ENCODE measurements around the gene RRP36. TPM values are rescaled to one million over a fixed set of nuclear protein-coding genes. Genes with fewer than 3 reads are reported as not detected.

Gene RRP36
- total and polyA plus RNA-seq, 9 of the 15 experiments (the other 6 are each of a cell fraction or from before 2014, with no cell fraction given), result 27.6 to 150 (median 114) TPM

- TF ChIP-seq ZNF280B (CRISPR knock-in tag; IDR thresholded peaks at IDR 0.05), result no peak
- TF ChIP-seq RBM25 (IDR thresholded peaks at IDR 0.05; ENCODE audit: low read depth, low read length, severe bottlenecking), result peak; percentile 58
- peak; percentile 37 to 42; a peak in 2 of 4 replicates for TF ChIP-seq KDM1A (IDR thresholded peaks at IDR 0.05)
- TF ChIP-seq ZNF830 (CRISPR knock-in tag; IDR thresholded peaks at IDR 0.05), result no peak
- TF ChIP-seq STAT5A (IDR thresholded peaks at IDR 0.05; ENCODE audit: borderline replicate concordance, low read length), result no peak
- peak; percentile 87 for TF ChIP-seq BCOR (IDR thresholded peaks at IDR 0.05)
Observed at GRCh38 chr6:43001843-43002242, 19.6 kb upstream of the RRP36 start (continued).

- CTCF ChIA-PET (ENCODE audit: low intra/inter-chr PET ratio), result no interaction called here
- H3K36me3 ChIP-seq (ENCODE audit: control insufficient read depth, insufficient read depth, low read length), result peaks cover 50% of the 10 kb centered on the region
- no peak for TF ChIP-seq ZBTB11 (CRISPR knock-in tag; IDR thresholded peaks at IDR 0.05)
- no peak for TF ChIP-seq CGGBP1 (CRISPR knock-in tag; IDR thresholded peaks at IDR 0.05)
- no peak for TF ChIP-seq NELFE (IDR thresholded peaks at IDR 0.05; ENCODE audit: insufficient read depth, insufficient read length)
- TF ChIP-seq CUX1 (CRISPR knock-in tag; IDR thresholded peaks at IDR 0.05), result no peak
- no peak for TF ChIP-seq DNMT1 (IDR thresholded peaks at IDR 0.05)
Observed at GRCh38 chr6:43005844-43006243, 15.6 kb upstream of the RRP36 start.

More at GRCh38 chr6:43005844-43006243, 15.6 kb upstream of the RRP36 start:
- intact Hi-C loops (cut with micrococcal nuclease), result no loop called here
- 85% methylated on average over 5 of the region's 5 CpGs for WGBS (ENCODE audit: insufficient coverage, low coverage, missing lambda C conversion rate)
- H3K9ac ChIP-seq (ENCODE audit: insufficient read depth in 1 of 2, low read depth in 2 of 2, low read length in 2 of 2), result no peak overlapping the region
- H2AFZ ChIP-seq (ENCODE audit: low read depth, low read length), result no peak overlapping the region
- H3K9me1 ChIP-seq (ENCODE audit: control insufficient read depth, insufficient read depth, low read length), result no peaks in the 10 kb centered on the region
- no peaks in the 10 kb centered on the region; a peak in 1 of 5 replicates for H3K4me1 ChIP-seq (replicated peaks in 1 of 2; ENCODE audit: control insufficient read depth in 2 of 2, insufficient read depth in 2 of 2, low read length in 2 of 2)
- no peaks in the 10 kb centered on the region for H3K9me3 ChIP-seq (replicated peaks; ENCODE audit: control insufficient read depth, insufficient read depth, low read depth, low read length)
- H3K79me2 ChIP-seq (ENCODE audit: control insufficient read depth, insufficient read depth, low read length), result no peaks in the 10 kb centered on the region
- no peak overlapping the region for H3K4me2 ChIP-seq (ENCODE audit: insufficient read depth, low read length)
- POLR2A ChIA-PET, result interaction anchor here (0.6 to 1.2 kb wide), 3 partner anchors 9 to 31 kb away, joined by 3 to 9 read pairs (median 3); no protein-coding TSS in a partner anchor
- no peaks in the 10 kb centered on the region for H3K27me3 ChIP-seq (ENCODE audit: control insufficient read depth in 2 of 2, insufficient read depth in 2 of 2, low read length in 2 of 2)
- no peak overlapping the region for H3K4me3 ChIP-seq
- in situ Hi-C loops (cut with MboI), result no loop called here
- H4K20me1 ChIP-seq (replicated peaks; ENCODE audit: control insufficient read depth, insufficient read depth, low read length), result no peaks in the 10 kb centered on the region
- no peak overlapping the region for H3K27ac ChIP-seq (ENCODE audit: extremely low read depth, low read depth, low read length)
- DNase-seq (ENCODE audit: extremely low read depth in 1 of 4, low spot score in 3 of 4), result no peak
- no peak for FAIRE-seq
- no peak for ATAC-seq
- no TSS peak for BruUV-seq (replicated peaks)

All from K562 (cell line).